ENCODE measurements around the gene RDH11. TPM values are rescaled to one million over a fixed set of nuclear protein-coding genes. Genes with fewer than 3 reads are reported as not detected.
"Not testable (repeated sequence)": the region's sequence is repeated elsewhere in the genome, so short reads cannot be mapped to it uniquely, and the experiment has no call there.

The RDH11 gene, protein sequence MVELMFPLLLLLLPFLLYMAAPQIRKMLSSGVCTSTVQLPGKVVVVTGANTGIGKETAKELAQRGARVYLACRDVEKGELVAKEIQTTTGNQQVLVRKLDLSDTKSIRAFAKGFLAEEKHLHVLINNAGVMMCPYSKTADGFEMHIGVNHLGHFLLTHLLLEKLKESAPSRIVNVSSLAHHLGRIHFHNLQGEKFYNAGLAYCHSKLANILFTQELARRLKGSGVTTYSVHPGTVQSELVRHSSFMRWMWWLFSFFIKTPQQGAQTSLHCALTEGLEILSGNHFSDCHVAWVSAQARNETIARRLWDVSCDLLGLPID
- 79.9 and 105 TPM in 2 replicates for total RNA-seq
- polyA plus RNA-seq (2012) = 64.4 TPM

DNA sequence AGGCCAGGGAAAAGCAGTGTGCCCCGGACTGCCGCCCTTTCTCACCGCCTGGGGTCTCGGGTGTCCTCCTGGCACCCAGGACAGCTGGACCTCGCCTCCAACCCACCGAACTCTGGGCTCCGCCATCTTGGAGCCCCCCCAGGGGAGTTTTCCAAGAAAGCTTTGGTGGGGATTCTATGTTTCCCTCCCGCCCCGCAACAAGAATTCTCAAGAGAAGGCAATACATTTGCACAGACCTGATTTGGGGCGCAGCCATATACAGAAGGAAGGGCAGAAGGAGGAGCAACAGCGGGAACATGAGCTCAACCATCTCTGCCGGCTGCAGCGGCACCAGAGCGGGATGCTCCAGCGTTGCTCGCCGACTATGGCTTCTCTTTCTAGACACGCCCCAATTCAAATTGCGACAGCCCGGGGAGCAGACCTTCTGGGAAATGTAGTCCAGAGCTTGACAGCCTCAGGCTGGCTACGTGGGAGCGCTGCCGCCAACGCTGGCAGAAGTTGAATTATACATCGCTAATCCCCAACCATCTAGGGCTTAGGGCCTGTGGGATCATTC, at the start of gene RDH11:
Gene RDH11 (minus strand): TSS at position 371 of the 556 bp plus-strand sequence. CDS start 61 bp downstream, at position 310.
- DNase-seq (ENCODE audit: low read depth) = peak; percentile 93

DNA sequence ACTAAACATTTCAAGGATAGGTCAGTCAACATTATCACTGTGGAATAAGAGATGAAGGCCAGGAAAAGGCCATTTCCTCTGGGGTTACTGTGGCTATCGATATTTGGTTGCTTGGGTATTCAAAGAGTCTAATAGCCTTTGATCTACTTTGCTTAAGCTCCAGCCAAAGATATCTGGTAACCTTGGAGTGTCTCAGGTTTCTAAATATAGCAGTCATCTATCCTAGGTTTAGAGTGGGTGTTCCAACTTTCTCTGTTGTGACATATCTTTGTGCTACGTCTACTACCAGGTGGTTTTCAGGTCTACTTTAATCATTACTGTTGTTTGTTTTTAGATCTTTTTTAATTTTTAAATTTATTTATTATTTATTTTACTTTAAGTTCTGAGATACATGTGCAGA, 48.5 kb upstream of the RDH11 start:
- no peak for DNase-seq (ENCODE audit: low read depth)

DNA sequence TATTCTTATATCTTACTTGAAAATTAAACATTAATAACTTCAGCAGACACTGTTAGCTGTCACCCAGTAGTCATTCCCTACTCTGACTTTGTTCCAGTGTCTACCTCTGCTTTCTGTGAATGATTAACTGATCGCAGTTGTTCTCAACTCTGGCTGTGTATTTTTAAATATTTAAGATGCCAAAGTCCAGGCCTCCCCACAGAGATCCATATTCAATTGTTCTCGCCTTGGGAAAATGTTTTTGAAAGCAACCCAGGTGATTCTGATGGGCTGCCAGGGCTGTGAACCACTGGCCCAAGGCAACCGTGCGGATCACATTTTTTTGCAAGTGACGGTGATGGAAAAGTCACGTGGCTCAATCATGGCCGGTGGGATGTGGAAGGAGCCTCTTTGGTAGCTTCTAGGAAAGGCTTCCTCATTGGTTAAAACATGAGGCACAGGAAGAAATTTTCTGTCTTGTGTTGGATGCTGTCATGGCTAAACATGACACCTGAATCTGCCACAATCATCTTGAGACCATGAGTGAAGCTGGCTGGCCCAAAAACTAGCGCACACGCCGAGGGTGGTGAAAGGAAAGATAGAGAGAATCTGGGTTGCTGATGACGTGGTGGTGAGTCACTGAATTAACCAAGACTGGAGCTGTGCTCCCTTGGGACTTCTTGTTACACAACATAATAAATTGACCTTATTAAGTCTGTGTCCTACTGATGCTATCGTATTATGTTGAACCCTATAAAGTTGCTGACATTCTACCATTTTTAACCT, 43.4 kb upstream of the RDH11 start:
- DNase-seq (ENCODE audit: low read depth) = peak; percentile 87

DNA sequence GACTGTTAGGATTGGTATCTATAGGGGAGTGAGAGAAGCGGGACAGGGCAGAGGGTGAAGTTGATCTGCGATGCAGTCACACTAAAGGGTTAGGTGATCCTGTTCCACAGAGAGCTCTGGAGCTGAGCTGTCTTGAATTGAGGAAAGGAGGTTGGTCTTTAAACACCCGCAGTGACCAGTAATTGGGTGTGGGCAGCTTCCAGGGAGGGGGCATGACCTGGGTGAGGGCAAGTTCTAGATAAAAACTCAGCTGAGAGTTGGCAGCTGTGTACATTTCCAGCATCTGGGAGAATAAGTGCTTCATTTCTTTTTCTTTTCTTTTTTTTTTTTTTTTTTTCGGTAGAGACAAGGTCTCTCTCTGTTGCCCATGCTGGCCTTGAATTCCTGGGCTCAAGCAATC, 41.2 kb upstream of the RDH11 start:
- no peak for DNase-seq (ENCODE audit: low read depth)

DNA sequence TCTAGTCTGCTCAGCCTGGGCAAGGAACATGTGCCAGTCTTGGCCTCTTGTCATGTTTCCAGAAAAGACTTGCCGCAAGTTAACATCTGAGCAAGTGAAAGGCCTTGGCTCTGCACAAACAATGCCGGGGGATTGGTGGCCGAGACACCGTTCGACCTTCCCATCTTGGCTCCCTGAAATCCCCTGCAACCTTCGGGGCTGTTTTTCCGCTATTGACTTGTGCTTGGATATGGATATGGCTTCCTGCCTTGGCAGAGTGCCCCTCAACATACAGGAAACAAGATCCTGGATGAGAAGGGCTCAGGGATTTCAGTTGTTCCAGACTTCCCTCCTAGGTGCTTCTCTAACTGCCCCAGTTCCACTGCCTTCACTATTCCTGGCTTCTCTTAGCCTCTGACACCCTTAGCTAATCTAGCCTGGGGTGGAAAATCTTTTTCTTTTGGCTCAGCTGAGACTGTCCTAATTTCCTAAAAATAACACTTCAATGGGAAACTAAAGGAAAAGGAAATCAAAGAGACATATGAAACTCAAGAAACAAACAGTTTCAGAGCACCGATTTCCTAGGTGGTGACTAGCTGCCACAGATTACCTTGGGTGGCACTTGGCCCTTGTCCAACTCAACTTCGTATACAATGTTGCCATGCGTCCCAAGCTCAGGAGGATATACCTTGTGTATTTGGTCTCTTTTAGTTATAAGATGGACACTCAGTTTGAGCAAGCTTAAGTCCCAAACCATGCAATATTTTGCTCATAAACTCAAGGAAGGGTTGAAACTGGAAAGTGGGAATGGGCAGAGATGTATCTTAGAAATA, 40.0 kb upstream of the RDH11 start:
- no peak for DNase-seq (ENCODE audit: low read depth)

DNA sequence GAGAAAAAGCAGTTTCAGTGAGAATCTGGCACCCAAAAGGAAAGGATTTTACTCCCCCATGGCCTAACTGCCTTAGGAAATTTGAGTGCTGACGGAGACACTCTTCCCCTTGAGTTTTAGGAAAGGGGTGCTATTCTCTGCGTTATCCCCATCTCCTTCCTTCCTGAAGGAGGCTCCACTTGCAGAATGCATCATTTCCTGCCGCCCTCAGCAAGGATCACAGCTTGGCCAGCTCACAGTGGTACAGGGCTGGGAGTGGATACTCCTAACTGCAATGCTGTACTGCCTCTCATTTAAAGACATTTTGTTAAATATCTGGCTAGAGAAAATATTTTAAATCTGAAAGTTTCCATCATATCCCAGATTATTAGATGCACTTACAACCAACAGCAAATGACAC, 39.1 kb upstream of the RDH11 start:
- no peak for DNase-seq (ENCODE audit: low read depth)

DNA sequence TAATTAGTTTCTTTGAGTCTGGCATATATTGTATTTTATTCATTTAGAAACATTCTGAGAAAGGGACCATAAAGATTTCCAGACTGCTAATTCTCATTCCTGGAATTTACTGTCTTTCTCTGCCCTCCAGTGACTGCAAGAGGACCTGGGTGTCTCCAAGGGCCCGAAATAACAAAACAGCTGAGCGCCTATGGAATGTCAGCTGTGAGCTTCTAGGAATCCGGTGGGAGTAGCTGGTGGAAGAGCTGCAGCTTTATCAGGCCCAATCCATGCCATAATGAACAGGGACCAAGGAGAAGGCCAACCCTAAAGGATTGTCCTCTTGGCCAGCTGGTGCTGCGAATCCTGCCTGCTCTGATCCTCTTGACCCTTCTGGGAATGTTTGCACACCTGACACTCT, 38.1 kb upstream of the RDH11 start:
- DNase-seq (ENCODE audit: low read depth) = peak; percentile 93

DNA sequence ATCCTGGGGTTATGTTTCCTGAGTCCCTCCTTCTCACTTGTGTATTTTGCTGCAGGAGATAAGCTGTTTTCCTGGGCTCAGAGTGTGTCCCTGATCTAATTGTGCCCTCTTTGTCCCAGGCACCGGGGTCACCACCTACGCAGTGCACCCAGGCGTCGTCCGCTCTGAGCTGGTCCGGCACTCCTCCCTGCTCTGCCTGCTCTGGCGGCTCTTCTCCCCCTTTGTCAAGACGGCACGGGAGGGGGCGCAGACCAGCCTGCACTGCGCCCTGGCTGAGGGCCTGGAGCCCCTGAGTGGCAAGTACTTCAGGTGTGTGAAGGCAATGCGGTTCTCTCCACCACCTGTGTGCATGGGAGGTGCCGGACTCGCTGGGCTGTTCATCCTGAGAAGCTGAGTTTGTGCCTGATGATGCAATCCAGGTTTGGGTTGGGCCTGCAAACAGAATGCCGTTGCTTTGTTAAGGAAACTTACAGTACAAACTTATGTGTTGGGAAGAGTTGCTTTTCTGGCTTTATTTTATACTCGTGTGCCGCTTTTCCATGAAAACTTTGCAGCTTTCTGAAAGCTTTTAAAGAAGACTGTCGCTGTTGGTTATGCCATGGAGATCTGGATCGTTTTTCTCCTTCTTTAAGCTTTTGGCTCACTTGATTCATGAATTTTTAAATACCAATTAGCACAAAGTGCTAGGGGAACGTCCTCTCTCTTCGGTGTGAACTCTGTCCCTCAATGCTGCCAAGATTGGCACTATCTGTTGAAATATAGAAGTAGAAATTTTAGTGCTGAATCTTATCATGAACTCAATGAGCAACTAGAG, 33.7 kb upstream of the RDH11 start:
- DNase-seq (ENCODE audit: low read depth) = no peak

DNA sequence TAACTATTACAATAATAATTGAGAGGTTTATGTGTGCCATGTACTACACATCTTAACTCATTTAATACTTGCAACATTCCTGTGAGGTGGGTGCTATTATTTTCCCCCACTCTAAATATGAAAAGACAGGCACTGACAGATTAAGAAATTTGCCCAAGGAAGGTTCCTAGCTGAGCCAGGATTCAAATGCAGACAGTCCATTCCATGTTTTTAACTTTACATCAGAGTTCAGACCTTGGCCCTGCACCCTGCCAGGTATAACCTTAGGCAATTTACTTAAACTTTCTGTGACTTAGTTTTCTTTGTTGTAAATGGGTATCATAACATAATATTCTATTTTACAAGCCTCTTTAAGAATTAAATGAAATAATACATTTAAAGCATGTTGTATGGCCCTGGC, 32.7 kb upstream of the RDH11 start:
- no peak for DNase-seq (ENCODE audit: low read depth)

DNA sequence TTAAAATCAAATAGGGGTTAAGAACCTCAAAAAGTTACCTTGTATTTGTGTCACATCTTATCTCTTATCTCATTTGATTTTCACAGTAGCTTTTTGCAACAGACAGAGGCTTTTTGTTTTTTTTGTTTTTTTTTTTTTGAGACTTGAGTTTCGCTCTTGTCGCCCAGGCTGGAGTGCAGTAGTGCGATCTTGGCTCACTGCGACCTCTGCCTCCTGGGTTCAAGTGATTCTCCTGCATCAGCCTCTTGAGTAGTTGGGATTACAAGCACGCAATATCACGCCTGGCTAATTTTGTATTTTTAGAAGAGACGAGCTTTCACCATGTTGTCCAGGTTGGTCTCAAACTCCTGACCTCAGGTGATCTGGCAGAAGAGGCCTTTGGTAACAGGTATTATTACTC, 31.8 kb upstream of the RDH11 start:
- no peak for DNase-seq (ENCODE audit: low read depth)

DNA sequence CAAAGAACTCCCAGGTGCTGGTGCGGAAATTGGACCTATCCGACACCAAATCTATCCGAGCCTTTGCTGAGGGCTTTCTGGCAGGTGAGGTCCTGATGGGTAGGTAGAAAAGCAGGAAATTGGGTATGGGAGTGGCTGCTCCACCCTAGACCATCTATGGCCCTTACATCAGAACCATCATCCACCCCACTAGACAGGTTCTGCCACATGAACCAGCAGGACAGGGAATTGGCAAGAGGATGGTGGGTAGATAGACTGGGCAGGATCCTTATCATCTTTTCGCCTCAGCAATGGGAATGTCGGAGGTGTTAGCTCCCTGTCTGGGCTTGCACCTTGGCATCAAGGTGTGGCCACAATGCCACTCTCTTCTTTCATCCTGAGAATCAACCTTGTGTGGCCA, 29.6 kb upstream of the RDH11 start:
- DNase-seq (ENCODE audit: low read depth) = no peak

DNA sequence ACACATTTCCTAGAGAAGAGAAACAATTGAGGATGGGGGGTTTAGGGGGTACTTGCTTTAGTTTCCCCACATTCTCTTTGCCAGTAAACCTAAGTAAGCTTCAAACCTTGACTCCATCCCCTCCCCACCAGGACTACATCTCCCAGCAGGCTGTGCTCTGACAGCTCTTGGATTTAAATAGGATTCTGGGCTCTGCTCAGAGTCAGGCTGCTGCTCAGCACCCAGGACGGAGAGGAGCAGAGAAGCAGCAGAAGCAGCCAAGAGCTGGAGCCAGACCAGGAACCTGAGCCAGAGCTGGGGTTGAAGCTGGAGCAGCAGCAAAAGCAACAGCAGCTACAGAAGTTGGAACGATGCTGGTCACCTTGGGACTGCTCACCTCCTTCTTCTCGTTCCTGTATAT, 26.7 kb upstream of the RDH11 start:
- peak; percentile 50 for DNase-seq (ENCODE audit: low read depth)

DNA sequence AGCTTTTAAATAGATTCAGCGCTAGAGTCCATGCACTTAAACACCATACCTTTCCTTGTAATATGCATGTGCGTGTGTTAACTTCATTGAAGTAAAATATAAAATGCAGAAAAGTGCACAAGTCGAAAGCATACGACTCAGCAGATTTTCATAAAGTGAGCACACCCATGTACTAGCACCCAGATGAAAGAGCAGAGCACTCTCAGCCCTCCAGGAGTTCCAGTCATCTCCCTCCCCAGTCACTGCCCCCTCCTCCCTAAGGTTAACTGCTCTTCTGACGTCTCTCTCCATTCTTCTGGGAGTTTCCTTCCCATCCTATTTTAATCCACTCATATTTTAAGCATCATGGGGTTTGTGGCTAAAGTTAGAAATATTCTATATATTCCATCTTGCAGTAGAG, 26.3 kb upstream of the RDH11 start:
- no peak for DNase-seq (ENCODE audit: low read depth)

DNA sequence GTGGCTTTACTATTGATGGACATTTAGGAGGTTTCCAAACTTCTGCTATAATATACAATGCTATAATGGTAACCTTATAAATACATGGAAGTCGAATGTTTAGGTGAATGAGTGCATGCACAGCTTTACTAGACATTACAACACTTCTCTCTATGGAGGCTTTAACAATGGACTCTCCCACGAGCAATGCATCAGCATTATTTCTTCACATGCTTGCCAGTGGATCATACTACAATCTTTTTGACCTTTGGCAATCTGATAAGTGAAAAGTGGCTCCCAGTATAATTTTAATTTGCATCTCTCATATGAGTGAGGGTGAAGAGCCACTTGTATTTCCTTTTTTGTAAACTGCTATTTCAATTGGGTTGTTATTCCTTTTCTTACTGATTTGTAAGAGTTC, 24.3 kb upstream of the RDH11 start:
- no peak for DNase-seq (ENCODE audit: low read depth)

DNA sequence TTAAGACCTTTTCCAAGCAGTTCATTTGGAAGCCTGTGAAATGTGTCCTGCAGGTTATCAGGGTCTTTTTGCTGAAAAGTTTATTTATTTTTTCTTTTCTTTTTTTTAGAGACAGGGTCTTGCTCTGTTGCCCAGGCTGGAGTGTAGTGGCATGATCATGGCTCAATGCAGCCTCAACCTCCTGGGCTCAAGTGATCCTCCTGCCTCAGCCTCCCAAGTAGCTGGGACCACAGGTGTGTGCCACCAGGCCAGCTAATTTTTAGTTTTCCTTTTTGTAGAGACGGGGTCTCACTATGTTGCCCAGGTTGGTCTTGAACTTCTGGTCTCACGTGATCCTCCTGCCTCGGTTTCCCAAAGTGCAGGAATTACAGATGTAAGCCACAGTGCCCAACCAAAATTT, 23.8 kb upstream of the RDH11 start:
- not testable (repeated sequence) for DNase-seq (ENCODE audit: low read depth)

DNA sequence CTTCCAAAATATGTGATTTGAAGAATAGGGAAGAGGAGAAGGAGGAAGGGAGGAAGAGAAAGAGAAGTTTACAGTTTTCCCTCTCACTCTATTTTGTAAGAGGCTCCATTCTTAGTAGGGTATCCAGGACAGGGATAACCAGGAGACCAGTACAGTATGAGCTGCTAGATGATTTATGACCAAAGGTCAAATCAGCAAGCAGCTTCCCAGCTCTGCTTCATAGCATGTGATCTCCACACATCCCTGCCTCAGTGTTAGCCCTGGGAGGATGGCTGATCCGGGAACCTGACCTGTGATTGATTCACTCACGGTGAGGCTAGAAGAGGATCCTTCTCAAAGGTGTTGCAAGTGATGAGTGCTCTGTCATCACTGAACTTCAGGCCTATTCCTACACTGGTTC, 22.7 kb upstream of the RDH11 start:
- DNase-seq (ENCODE audit: low read depth) = no peak

DNA sequence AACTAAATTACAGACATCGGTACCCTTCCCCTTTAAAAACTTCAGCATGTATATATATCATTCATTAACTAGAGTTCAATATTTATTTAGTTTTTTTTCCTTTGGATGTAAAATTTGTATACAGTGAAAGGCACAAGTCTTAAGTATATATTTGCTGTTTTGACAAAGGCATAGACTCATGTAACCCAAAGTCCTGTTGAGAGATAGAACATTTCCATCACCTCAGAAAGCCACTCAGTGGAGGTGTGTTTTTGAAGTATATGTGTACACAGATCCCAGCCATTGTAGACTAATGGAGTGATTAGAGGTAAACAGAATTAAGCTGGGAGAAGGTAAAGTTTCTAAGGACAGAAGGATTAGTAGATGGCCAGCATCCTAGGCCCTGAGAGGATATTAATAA, 21.5 kb upstream of the RDH11 start:
- no peak for DNase-seq (ENCODE audit: low read depth)

DNA sequence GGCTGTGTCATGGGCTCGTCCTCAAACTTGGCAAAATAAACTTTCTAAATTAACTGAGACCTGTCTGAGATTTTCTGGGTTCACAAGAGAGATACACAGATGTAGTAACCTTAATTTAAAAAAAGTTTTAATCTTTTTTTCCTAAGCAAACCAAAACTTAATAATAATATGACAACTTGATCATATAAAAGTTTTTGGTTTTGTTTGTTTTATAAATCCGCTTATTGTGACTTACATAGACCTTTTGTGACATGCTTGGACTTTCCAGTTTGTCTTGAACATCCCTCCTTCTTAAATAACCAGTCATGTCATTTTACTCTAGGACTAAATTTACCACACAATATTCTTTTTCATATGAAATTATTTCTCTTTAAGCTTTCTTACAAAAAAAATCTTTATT, 14.6 kb upstream of the RDH11 start:
- DNase-seq (ENCODE audit: low read depth) = no peak

DNA sequence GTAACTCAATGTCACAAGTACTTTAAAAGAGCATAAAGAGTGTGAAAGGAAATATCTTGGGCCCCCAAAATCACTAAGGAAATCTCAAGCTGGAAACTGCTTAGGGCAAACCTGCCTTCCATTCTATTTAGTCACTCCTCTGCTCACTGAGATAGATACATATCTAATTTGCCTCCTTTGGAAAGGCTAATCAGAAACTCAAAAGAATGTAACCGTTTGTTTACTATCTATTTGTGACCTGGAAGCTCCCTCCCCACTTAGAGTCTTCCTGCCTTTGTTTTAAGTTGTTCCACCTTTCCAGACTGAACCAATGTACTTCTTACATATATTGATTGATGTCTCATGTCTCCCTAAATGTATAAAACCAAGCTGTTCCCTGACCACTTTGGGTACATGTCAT, 14.2 kb upstream of the RDH11 start:
- DNase-seq (ENCODE audit: low read depth) = not testable (repeated sequence)

DNA sequence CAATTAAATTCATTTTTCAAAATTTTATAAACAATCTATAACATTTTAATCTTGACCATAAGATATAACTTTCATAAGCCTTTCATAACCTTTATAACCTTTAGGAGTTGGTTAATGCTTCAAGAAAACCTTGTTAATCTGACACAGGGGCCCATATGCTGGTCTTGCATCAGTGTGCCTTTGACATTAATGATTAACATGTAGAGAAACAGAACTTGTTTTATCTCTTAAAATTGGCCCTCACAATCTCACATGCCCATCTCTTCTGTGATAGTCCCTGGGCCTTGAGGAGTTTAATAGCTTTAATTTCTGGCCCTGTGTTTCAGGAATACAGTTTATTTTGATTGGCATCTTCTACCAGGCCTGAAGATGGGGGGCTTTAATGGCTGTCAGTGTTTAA, 13.8 kb upstream of the RDH11 start:
- not testable (repeated sequence) for DNase-seq (ENCODE audit: low read depth)

DNA sequence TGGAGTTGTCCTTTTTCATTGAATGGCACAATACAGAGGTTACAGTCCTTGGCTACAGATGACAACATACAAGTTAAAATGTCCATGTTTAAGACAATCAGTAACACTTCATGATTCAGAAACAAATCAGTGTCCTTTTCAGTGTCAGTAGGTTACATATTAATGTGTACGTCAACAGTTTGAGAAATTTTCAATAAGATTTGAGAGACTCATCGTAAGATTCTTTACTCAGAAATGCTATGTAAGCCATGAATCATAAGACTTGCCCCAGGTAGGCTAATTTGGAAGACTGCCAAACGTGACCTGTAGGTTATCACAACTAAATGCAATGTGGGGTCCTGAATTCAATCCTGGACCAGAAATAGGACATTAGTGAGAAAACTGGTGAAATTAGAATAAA, 9.6 kb upstream of the RDH11 start:
- no peak for DNase-seq (ENCODE audit: low read depth)

All from myocyte (in vitro differentiated cells).